H9 (cell line): ENCODE measurements around the gene SPRR5. TPM values are rescaled to one million over a fixed set of nuclear protein-coding genes. Genes with fewer than 3 reads are reported as not detected.

Source experiments
- DNase-seq: peaks from one replicate; pipeline ENCODE4 v3.0.0-alpha.2; 2017
- H2AFZ ChIP-seq: one replicate; pipeline ENCODE4 v1.6.1; 2013; ENCODE audit warnings: mild to moderate bottlenecking, low read length, control low read depth, moderate library complexity
- H2AK5ac ChIP-seq: 2 replicates; pipeline ENCODE4 v1.6.1; 2013; ENCODE audit warnings: low read length, control low read depth, mixed read lengths; ENCODE audit not compliant: insufficient read length
- H2BK120ac ChIP-seq: one replicate; pipeline ENCODE4 v1.6.1; 2013; ENCODE audit warnings: low read depth, mild to moderate bottlenecking, low read length, control low read depth, inconsistent platforms; ENCODE audit not compliant: poor library complexity, severe bottlenecking
- H2BK12ac ChIP-seq: 2 replicates; pipeline ENCODE4 v1.6.1; 2013; ENCODE audit warnings: low read length, control low read depth, mixed read lengths, low read depth; ENCODE audit not compliant: insufficient read length
- H2BK15ac ChIP-seq: 2 replicates; pipeline ENCODE4 v1.6.1; 2013; ENCODE audit warnings: low read depth, low read length, control low read depth
- H2BK20ac ChIP-seq: one replicate; pipeline ENCODE4 v1.6.1; 2013; ENCODE audit warnings: low read depth, mild to moderate bottlenecking, low read length, control low read depth, inconsistent platforms; ENCODE audit not compliant: poor library complexity, severe bottlenecking
- H2BK5ac ChIP-seq: 2 replicates; pipeline ENCODE4 v1.6.1; 2013; ENCODE audit warnings: low read length, control low read depth, mixed read lengths; ENCODE audit not compliant: insufficient read length
- H3K14ac ChIP-seq: 2 replicates; pipeline ENCODE4 v1.6.1; 2013; ENCODE audit warnings: low read length, control low read depth; ENCODE audit not compliant: insufficient read depth
- H3K18ac ChIP-seq: 2 replicates; pipeline ENCODE4 v1.6.1; 2013; ENCODE audit warnings: low read depth, mild to moderate bottlenecking, mixed read lengths, low read length, control low read depth; ENCODE audit not compliant: insufficient read length
- H3K23ac ChIP-seq: 2 replicates; pipeline ENCODE4 v1.6.1; 2013; ENCODE audit warnings: low read length, control low read depth, mixed read lengths, low read depth; ENCODE audit not compliant: insufficient read length
- H3K23me2 ChIP-seq: 2 replicates; pipeline ENCODE4 v1.6.1; 2013; ENCODE audit warnings: low read depth, mild to moderate bottlenecking, mixed read lengths, low read length, control low read depth; ENCODE audit not compliant: insufficient read length, poor library complexity, severe bottlenecking
- H3K27ac ChIP-seq: 2 replicates; pipeline ENCODE4 v1.5.1; 2013; ENCODE audit warnings: low read length, control low read depth, mixed read lengths, low read depth; ENCODE audit not compliant: insufficient read length
- H3K27me3 ChIP-seq: 2 replicates; pipeline ENCODE4 v1.6.1; 2013; ENCODE audit warnings: low read length, control low read depth, inconsistent platforms; ENCODE audit not compliant: insufficient read depth
- H3K4ac ChIP-seq: 2 replicates; pipeline ENCODE4 v1.6.1; 2013; ENCODE audit warnings: low read depth, mild to moderate bottlenecking, control low read depth, inconsistent platforms, low read length, moderate library complexity
- H3K4me1 ChIP-seq: 2 replicates; pipeline ENCODE4 v1.6.1; 2013; ENCODE audit warnings: low read length, control low read depth, inconsistent platforms; ENCODE audit not compliant: insufficient read depth
- H3K4me2 ChIP-seq: 2 replicates; pipeline ENCODE4 v1.6.1; 2013; ENCODE audit warnings: low read length, control low read depth, mixed read lengths; ENCODE audit not compliant: insufficient read length, insufficient read depth
- H3K56ac ChIP-seq: 2 replicates; pipeline ENCODE4 v1.6.1; 2013; ENCODE audit warnings: low read depth, mild to moderate bottlenecking, mixed read lengths, low read length, control low read depth; ENCODE audit not compliant: insufficient read length
- H3K79me1 ChIP-seq: 2 replicates; pipeline ENCODE4 v1.6.1; 2013; ENCODE audit warnings: low read depth, mild to moderate bottlenecking, moderate library complexity, low read length, control low read depth, inconsistent platforms; ENCODE audit not compliant: insufficient read depth, poor library complexity, severe bottlenecking
- H3K79me2 ChIP-seq: 2 replicates; pipeline ENCODE4 v1.6.1; 2013; ENCODE audit warnings: low read length, control low read depth, inconsistent platforms; ENCODE audit not compliant: insufficient read depth
- H3K9ac ChIP-seq: 2 replicates; pipeline ENCODE4 v1.6.1; 2013; ENCODE audit warnings: low read length, control low read depth, mixed read lengths; ENCODE audit not compliant: insufficient read length; ENCODE audit errors: extremely low read depth
- H3K9me3 ChIP-seq: one replicate; pipeline ENCODE4 v1.6.1; 2013; ENCODE audit warnings: low read depth, low read length, inconsistent platforms; ENCODE audit not compliant: control insufficient read depth
- H3T11ph ChIP-seq: one replicate; pipeline ENCODE4 v1.6.1; 2013; ENCODE audit warnings: mild to moderate bottlenecking, low read length, control low read depth, inconsistent platforms
- H4K20me1 ChIP-seq: one replicate; pipeline ENCODE4 v1.6.1; 2013; ENCODE audit not compliant: control insufficient read depth, insufficient read length, insufficient read depth
- H4K5ac ChIP-seq: 2 replicates; pipeline ENCODE4 v1.6.1; 2013; ENCODE audit warnings: low read depth, mild to moderate bottlenecking, mixed read lengths, low read length, control low read depth; ENCODE audit not compliant: insufficient read length
- H4K8ac ChIP-seq: replicated peaks from 2 replicates; pipeline ENCODE4 v1.6.1; 2013; ENCODE audit warnings: low read length, control low read depth, mixed read lengths, low read depth; ENCODE audit not compliant: insufficient read length
- H4K91ac ChIP-seq: 2 replicates; pipeline ENCODE4 v1.6.1; 2013; ENCODE audit warnings: low read depth, mild to moderate bottlenecking, moderate library complexity, mixed read lengths, low read length, control low read depth; ENCODE audit not compliant: insufficient read length
- H3K27ac Mint-ChIP-seq, 3 experiments: 2 replicates in 2 of 3; 3 replicates in 1 of 3; pipeline ENCODE4 v1.8.0; 2020 to 2021; ENCODE audit warnings: mixed read lengths in 3 of 3, mild to moderate bottlenecking in 1 of 3, moderate library complexity in 1 of 3
- H3K27me3 Mint-ChIP-seq: 2 replicates; pipeline ENCODE4 v1.8.0; 2021; ENCODE audit warnings: low read depth, mild to moderate bottlenecking, moderate library complexity, mixed read lengths
- H3K36me3 Mint-ChIP-seq, 3 experiments: 2 replicates in 2 of 3; 3 replicates in 1 of 3; pipeline ENCODE4 v1.8.0; 2020 to 2021; ENCODE audit warnings: low read depth in 3 of 3, mixed read lengths in 3 of 3; ENCODE audit not compliant: insufficient read depth in 1 of 3
- H3K4me1 Mint-ChIP-seq, 2 experiments: 2 replicates each; pipeline ENCODE4 v1.8.0; 2020; ENCODE audit warnings: mixed read lengths in 2 of 2
- H3K4me3 Mint-ChIP-seq, 2 experiments: 2 replicates in 1 of 2; 3 replicates in 1 of 2; pipeline ENCODE4 v1.8.0; 2020 to 2021; ENCODE audit warnings: mild to moderate bottlenecking in 2 of 2, mixed read lengths in 2 of 2, moderate library complexity in 1 of 2
- H3K9me3 Mint-ChIP-seq, 2 experiments: 2 replicates in 1 of 2; 3 replicates in 1 of 2; pipeline ENCODE4 v1.8.0; 2020; ENCODE audit warnings: mild to moderate bottlenecking in 2 of 2, mixed read lengths in 2 of 2, moderate library complexity in 1 of 2
- CTCF ChIP-seq: fragments of 200-600 bp; sonication (generic); conservative IDR thresholded peaks from 3 replicates; pipeline ENCODE4 v1.8.0; 2021; ENCODE audit warnings: antibody characterized with exemption, mild to moderate bottlenecking
- WGBS: extraction: QIAGEN DNeasy Blood & Tissue Kit; methylation state at CpG from one replicate; pipeline ENCODE4 v1.1.7; 2013; ENCODE audit warnings: missing lambda C conversion rate, low lambda C conversion rate, mixed read lengths; ENCODE audit not compliant: insufficient read length; ENCODE audit errors: extremely low coverage; 5-methylcytosine and 5-hydroxymethylcytosine counted together
- total RNA-seq: library from RNA; stranded (reverse); gene quantifications from 2 replicates; pipeline ENCODE4 v1.2.1, GENCODE V29; 2021

The SPRR5 gene
- total RNA-seq, 1 experiment from 2014 or later = not detected

GRCh38 chr1:152972196-152972886 is 25.3 kb downstream of the SPRR5 start:
- H3K14ac ChIP-seq = no peak overlapping the region
- H3K27ac ChIP-seq = no peak overlapping the region
- peaks cover 7 to 21% of the 10 kb centered on the region in 2 experiments; a peak in 4 of 5 replicates for H3K9me3 Mint-ChIP-seq
- H3K4me3 Mint-ChIP-seq = no peak overlapping the region
- H4K8ac ChIP-seq = no peak overlapping the region
- no CpG with 5 or more reads among the region's 4 CpGs for WGBS
- H2BK15ac ChIP-seq = no peak overlapping the region
- H3K79me2 ChIP-seq = no peaks in the 10 kb centered on the region
- no peak overlapping the region for H2AK5ac ChIP-seq
- no peak overlapping the region for H2AFZ ChIP-seq
- H3K23me2 ChIP-seq = no peaks in the 10 kb centered on the region
- H3K23ac ChIP-seq = no peak overlapping the region
- H3K9ac ChIP-seq = no peak overlapping the region
- no peaks in the 10 kb centered on the region for H3K4me1 Mint-ChIP-seq
- no peak overlapping the region for H3T11ph ChIP-seq
- no peak overlapping the region for H4K91ac ChIP-seq
- no peaks in the 10 kb centered on the region for H3K27me3 ChIP-seq
- no peaks in the 10 kb centered on the region for H3K9me3 ChIP-seq
- H2BK20ac ChIP-seq = no peak overlapping the region
- peaks cover 10% of the 10 kb centered on the region for H3K27me3 Mint-ChIP-seq
- DNase-seq = no peak
- H3K56ac ChIP-seq = no peak overlapping the region
- H3K36me3 Mint-ChIP-seq = no peaks in the 10 kb centered on the region; a peak in 1 of 7 replicates
- H2BK120ac ChIP-seq = no peak overlapping the region
- H3K79me1 ChIP-seq = no peaks in the 10 kb centered on the region
- H3K4me2 ChIP-seq = no peak overlapping the region
- no peak overlapping the region for H2BK12ac ChIP-seq
- H3K4ac ChIP-seq = no peak overlapping the region
- H4K5ac ChIP-seq = peak overlapping the region; percentile 51
- no peak overlapping the region for H3K27ac Mint-ChIP-seq
- no peaks in the 10 kb centered on the region for H4K20me1 ChIP-seq
- no peaks in the 10 kb centered on the region for H3K4me1 ChIP-seq
- no peak overlapping the region for H3K18ac ChIP-seq
- no peak for TF ChIP-seq CTCF
- H2BK5ac ChIP-seq = no peak overlapping the region
